IPS-15b (cell line): ENCODE measurements around the gene GATA6.
"Not testable (repeated sequence)": the region's sequence is repeated elsewhere in the genome, so short reads cannot be mapped to it uniquely, and the experiment has no call there.

Source experiments
- H3K27me3 ChIP-seq: one replicate; pipeline ENCODE4 v1.6.1; 2013; ENCODE audit warnings: low read length; ENCODE audit not compliant: control insufficient read depth, insufficient read depth
- H3K36me3 ChIP-seq: one replicate; pipeline ENCODE4 v1.6.1; 2013; ENCODE audit warnings: low read length; ENCODE audit not compliant: control insufficient read depth, insufficient read depth
- H3K4me1 ChIP-seq: one replicate; pipeline ENCODE4 v1.6.1; 2013; ENCODE audit warnings: mild to moderate bottlenecking, low read length; ENCODE audit not compliant: control insufficient read depth, insufficient read depth
- H3K4me3 ChIP-seq: one replicate; pipeline ENCODE4 v1.5.1; 2013; ENCODE audit warnings: low read depth, low read length
- H3K9ac ChIP-seq: one replicate; pipeline ENCODE4 v1.6.1; 2013; ENCODE audit warnings: low read depth, mild to moderate bottlenecking, low read length
- H3K9me3 ChIP-seq: one replicate; pipeline ENCODE4 v1.6.1; 2013; ENCODE audit warnings: mild to moderate bottlenecking, low read length; ENCODE audit not compliant: control insufficient read depth, insufficient read depth

GATA6 gene

DNA sequence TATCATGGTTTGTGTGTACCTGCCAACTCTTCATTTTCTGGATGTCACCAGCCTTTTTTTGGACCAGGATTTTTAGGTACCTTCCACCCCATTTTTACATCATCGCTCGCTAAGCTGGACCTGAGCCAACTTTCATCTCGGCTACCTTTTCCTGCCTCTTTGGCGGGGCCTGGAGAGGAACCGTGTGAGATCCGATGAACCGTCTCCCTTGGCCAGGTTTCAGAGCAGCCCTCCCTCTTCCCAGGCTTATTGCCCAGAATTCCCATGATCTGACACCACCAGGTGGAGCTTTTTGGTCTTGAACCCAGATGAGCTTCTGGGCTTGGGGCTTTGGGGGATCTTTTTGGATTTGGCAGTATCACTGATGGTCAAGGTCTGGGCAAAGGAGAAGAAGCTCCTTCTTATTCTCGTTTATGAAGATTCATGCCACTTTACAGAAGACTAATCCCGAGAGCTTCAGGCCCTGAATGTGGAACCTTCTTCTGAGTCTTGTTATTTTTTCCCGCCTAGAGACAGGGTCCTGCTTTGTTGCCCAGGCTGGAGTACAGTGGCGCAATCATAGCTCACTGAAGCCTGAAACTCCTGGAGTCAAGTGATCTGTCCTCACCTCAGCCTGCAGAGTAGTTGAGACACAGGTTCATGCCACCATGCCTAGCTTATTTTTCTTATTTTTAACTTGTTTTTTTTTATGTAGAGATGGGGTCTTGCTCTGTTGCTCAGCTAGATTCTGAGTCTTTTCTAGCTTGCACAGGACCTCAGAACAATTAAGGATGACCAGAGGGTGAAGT, 50.4 kb downstream of the GATA6 start:
- Histone ChIP-seq H3K4me1 (peaks cover 2% of the 10 kb centered on the region), H3K36me3 (no peaks in the 10 kb centered on the region), H3K4me3 (no peak overlapping the region), H3K9ac (no peak overlapping the region), H3K27me3 (peaks cover 40% of the 10 kb centered on the region), H3K9me3 (no peaks in the 10 kb centered on the region)

GRCh38 chr18:22220585-22220984, 51.2 kb downstream of the GATA6 start:
- H3K9ac ChIP-seq, H3K9me3 ChIP-seq, H3K4me3 ChIP-seq, H3K4me1 ChIP-seq, H3K36me3 ChIP-seq: not testable (repeated sequence)
- H3K27me3 ChIP-seq: peaks cover 36% of the 10 kb centered on the region

GRCh38 chr18:22221350-22221749, 52.0 kb downstream of the GATA6 start:
- Histone ChIP-seq H3K4me1 (peaks cover 2% of the 10 kb centered on the region), H3K9me3 (no peaks in the 10 kb centered on the region), H3K27me3 (peaks cover 33% of the 10 kb centered on the region), H3K4me3 (no peak overlapping the region), H3K36me3 (no peaks in the 10 kb centered on the region), H3K9ac (no peak overlapping the region)

- Histone ChIP-seq H3K4me1 (peaks cover 2% of the 10 kb centered on the region), H3K9ac (no peak overlapping the region), H3K36me3 (no peaks in the 10 kb centered on the region), H3K9me3 (no peaks in the 10 kb centered on the region), H3K27me3 (peaks cover 22% of the 10 kb centered on the region), H3K4me3 (no peak overlapping the region)
Measured at GRCh38 chr18:22223254-22223964, 54.0 kb downstream of the GATA6 start.

DNA sequence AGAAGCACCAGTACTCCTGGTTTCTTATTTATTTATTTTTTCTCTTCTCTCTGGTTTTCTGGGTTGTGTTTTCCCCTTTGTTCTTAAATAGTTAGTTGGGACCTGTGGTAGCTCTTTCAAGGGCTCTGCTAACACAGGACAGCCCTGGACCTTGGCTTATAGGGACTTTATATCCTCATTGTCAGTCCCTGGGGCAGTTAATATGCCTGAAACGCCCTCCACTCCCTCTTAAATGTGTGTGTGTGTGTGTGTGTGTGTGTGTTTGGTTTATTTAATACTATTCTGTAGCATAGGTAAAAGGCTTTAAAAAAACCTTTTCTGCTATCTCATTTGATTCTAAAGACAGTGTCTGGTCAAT, 54.6 kb downstream of the GATA6 start:
- Histone ChIP-seq H3K36me3 (no peaks in the 10 kb centered on the region), H3K27me3 (peaks cover 17% of the 10 kb centered on the region), H3K9me3 (no peaks in the 10 kb centered on the region), H3K4me1 (no peaks in the 10 kb centered on the region), H3K4me3 (no peak overlapping the region), H3K9ac (no peak overlapping the region)

- H3K9me3 ChIP-seq: no peaks in the 10 kb centered on the region
- no peak overlapping the region for H3K4me3 ChIP-seq
- H3K9ac ChIP-seq: no peak overlapping the region
- H3K36me3 ChIP-seq: no peaks in the 10 kb centered on the region
- peaks cover 16% of the 10 kb centered on the region for H3K27me3 ChIP-seq
- H3K4me1 ChIP-seq: no peaks in the 10 kb centered on the region
Measured at GRCh38 chr18:22224339-22224738, 55.0 kb downstream of the GATA6 start.

DNA sequence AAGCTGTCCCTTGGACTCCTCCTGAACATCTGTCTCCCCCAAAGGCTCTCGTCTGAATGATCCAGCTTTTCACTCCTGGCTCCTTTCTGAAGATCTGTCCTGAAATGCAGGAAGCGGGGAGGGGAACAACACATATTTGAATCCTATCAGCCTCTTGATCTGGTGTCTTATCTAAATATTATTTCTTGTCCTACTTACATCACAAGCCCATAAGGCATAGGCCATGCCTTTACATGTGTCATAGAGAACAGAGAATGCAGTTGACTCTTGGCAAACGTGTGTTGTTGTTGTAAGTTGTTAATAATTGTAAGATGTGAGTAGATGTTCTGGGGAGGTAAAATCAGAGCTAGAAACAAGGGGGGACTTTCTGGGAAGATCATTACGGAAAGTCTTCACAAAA, 57.4 kb downstream of the GATA6 start:
- no peaks in the 10 kb centered on the region for H3K4me1 ChIP-seq
- H3K9ac ChIP-seq: no peak overlapping the region
- H3K9me3 ChIP-seq: no peaks in the 10 kb centered on the region
- no peak overlapping the region for H3K4me3 ChIP-seq
- H3K27me3 ChIP-seq: peaks cover 4% of the 10 kb centered on the region
- no peaks in the 10 kb centered on the region for H3K36me3 ChIP-seq

- Histone ChIP-seq H3K9me3 (no peaks in the 10 kb centered on the region), H3K27me3 (no peaks in the 10 kb centered on the region), H3K4me3 (no peak overlapping the region), H3K36me3 (no peaks in the 10 kb centered on the region), H3K4me1 (no peaks in the 10 kb centered on the region), H3K9ac (no peak overlapping the region)
Measured at GRCh38 chr18:22228976-22229375, 59.6 kb downstream of the GATA6 start.

- no peaks in the 10 kb centered on the region for H3K4me1 ChIP-seq
- no peaks in the 10 kb centered on the region for H3K9me3 ChIP-seq
- no peak overlapping the region for H3K9ac ChIP-seq
- H3K27me3 ChIP-seq: no peaks in the 10 kb centered on the region
- no peaks in the 10 kb centered on the region for H3K36me3 ChIP-seq
- no peak overlapping the region for H3K4me3 ChIP-seq
Measured at GRCh38 chr18:22229456-22230124, 60.2 kb downstream of the GATA6 start.

GRCh38 chr18:22230471-22230945, 61.1 kb downstream of the GATA6 start:
- Histone ChIP-seq H3K27me3 (no peaks in the 10 kb centered on the region), H3K9ac (no peak overlapping the region), H3K4me3 (no peak overlapping the region), H3K36me3 (no peaks in the 10 kb centered on the region), H3K4me1 (no peaks in the 10 kb centered on the region), H3K9me3 (no peaks in the 10 kb centered on the region)

- H3K9ac ChIP-seq: no peak overlapping the region
- no peaks in the 10 kb centered on the region for H3K27me3 ChIP-seq
- H3K9me3 ChIP-seq: no peaks in the 10 kb centered on the region
- no peaks in the 10 kb centered on the region for H3K4me1 ChIP-seq
- no peaks in the 10 kb centered on the region for H3K36me3 ChIP-seq
- H3K4me3 ChIP-seq: no peak overlapping the region
Measured at GRCh38 chr18:22233266-22233665, 63.9 kb downstream of the GATA6 start.

- Histone ChIP-seq H3K4me1 (no peaks in the 10 kb centered on the region), H3K9me3 (no peaks in the 10 kb centered on the region), H3K36me3 (no peaks in the 10 kb centered on the region), H3K9ac (no peak overlapping the region), H3K27me3 (no peaks in the 10 kb centered on the region), H3K4me3 (no peak overlapping the region)
Measured at GRCh38 chr18:22238036-22238435, 68.6 kb downstream of the GATA6 start.
